ENCODE measurements around the gene TFPI.

TFPI gene

DNA sequence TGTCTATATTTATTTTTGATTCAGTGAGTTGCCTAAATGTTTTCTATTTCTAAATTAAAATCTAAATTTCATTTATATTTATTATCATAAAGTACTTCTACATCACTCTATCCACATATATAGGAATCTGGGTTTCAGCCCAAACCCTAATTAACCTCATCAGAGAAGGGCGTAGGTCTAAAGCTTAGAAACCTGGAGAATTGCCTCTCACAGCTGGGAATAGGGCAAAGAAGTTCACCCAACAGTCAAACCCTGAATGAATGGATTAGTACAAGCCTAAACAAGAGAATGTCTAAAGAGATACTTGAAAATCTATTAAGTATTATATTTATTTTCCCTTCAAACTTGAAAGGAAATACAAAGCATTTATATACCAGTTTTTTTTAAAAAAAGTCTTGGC, 26.2 kb downstream of the TFPI start:
- Histone ChIP-seq H3K9ac (ENCODE audit: low read length) (no peak overlapping the region), H3K36me3 (ENCODE audit: control insufficient read depth in 1 of 2, insufficient read depth in 2 of 2, low read depth in 1 of 2, low read length in 2 of 2) (peaks cover 5 to 10% of the 10 kb centered on the region in 2 experiments), H4K8ac (ENCODE audit: low read length) (no peak overlapping the region), H3K79me1 (replicated peaks; ENCODE audit: low read length, poor library complexity, severe bottlenecking) (peaks cover 19% of the 10 kb centered on the region), H2BK12ac (ENCODE audit: low read length in 2 of 2) (no peak overlapping the region), H3K4me1 (ENCODE audit: control insufficient read depth, insufficient read depth, low read depth, low read length) (no peaks in the 10 kb centered on the region), H3K18ac (ENCODE audit: low read depth in 1 of 2, low read length in 2 of 2) (no peak overlapping the region), H3K4me3 (ENCODE audit: insufficient read depth in 1 of 2, low read depth in 1 of 2, low read length in 2 of 2) (no peak overlapping the region), H3K4ac (ENCODE audit: low read depth in 1 of 2, low read length in 2 of 2) (no peak overlapping the region), H2BK5ac (ENCODE audit: low read depth, low read length, poor library complexity, severe bottlenecking) (no peak overlapping the region), H3K14ac (ENCODE audit: low read length in 2 of 2) (no peak overlapping the region), H3K9me3 (ENCODE audit: control insufficient read depth, low read length) (no peaks in the 10 kb centered on the region), H4K91ac (ENCODE audit: low read length) (no peak overlapping the region), H2AK5ac (ENCODE audit: low read length, severe bottlenecking) (no peak overlapping the region), H3K27ac (ENCODE audit: low read length, poor library complexity, severe bottlenecking) (no peak overlapping the region), H2BK120ac (ENCODE audit: low read depth, low read length) (no peak overlapping the region), H3K23ac (ENCODE audit: low read length in 2 of 2) (no peak overlapping the region), H3K4me2 (ENCODE audit: low read length, poor library complexity, severe bottlenecking) (no peak overlapping the region), H3K27me3 (ENCODE audit: control insufficient read depth in 1 of 2, insufficient read depth in 1 of 2, low read length in 2 of 2) (no peaks in the 10 kb centered on the region), H2BK15ac (ENCODE audit: low read depth, poor library complexity, severe bottlenecking) (no peak overlapping the region), H2AFZ (ENCODE audit: low read depth, low read length) (no peak overlapping the region)
- 100% methylated on average over 1 of the region's 1 CpG for WGBS
- no peak for DNase-seq

DNA sequence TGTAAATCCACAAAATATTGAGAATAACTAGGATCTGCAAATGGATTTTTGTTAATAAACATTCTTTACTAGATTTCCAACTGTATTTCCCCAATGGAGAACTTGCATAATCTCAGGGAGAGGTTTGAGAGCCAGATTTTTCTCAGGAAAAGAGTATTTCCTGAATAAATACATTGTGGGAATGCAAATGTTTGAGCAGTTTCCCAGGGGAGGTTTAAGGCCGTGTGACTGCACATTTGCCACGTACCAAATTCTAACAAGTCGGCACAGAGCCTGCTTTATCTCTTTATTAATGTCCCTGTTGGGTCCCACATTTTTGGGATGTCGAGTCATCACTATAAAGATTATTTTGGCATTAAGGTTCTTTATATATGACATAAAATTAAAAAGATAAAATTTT, 27.0 kb downstream of the TFPI start:
- H2BK12ac ChIP-seq (ENCODE audit: low read length in 2 of 2), result no peak overlapping the region
- H3K4ac ChIP-seq (ENCODE audit: low read depth in 1 of 2, low read length in 2 of 2), result no peak overlapping the region
- no peak overlapping the region for H2BK5ac ChIP-seq (ENCODE audit: low read depth, low read length, poor library complexity, severe bottlenecking)
- H3K23ac ChIP-seq (ENCODE audit: low read length in 2 of 2), result no peak overlapping the region
- H4K8ac ChIP-seq (ENCODE audit: low read length), result no peak overlapping the region
- H2BK15ac ChIP-seq (ENCODE audit: low read depth, poor library complexity, severe bottlenecking), result no peak overlapping the region
- DNase-seq, result peak; percentile 78
- no peak overlapping the region for H3K18ac ChIP-seq (ENCODE audit: low read depth in 1 of 2, low read length in 2 of 2)
- no peak overlapping the region for H3K27ac ChIP-seq (ENCODE audit: low read length, poor library complexity, severe bottlenecking)
- no peaks in the 10 kb centered on the region for H3K9me3 ChIP-seq (ENCODE audit: control insufficient read depth, low read length)
- no peaks in the 10 kb centered on the region for H3K4me1 ChIP-seq (ENCODE audit: control insufficient read depth, insufficient read depth, low read depth, low read length)
- H3K9ac ChIP-seq (ENCODE audit: low read length), result peak overlapping the region; percentile 25
- no peaks in the 10 kb centered on the region for H3K27me3 ChIP-seq (ENCODE audit: control insufficient read depth in 1 of 2, insufficient read depth in 1 of 2, low read length in 2 of 2)
- no peak overlapping the region for H3K14ac ChIP-seq (ENCODE audit: low read length in 2 of 2)
- H2AFZ ChIP-seq (ENCODE audit: low read depth, low read length), result no peak overlapping the region
- no peak overlapping the region for H3K4me2 ChIP-seq (ENCODE audit: low read length, poor library complexity, severe bottlenecking)
- no peak overlapping the region for H2AK5ac ChIP-seq (ENCODE audit: low read length, severe bottlenecking)
- H4K91ac ChIP-seq (ENCODE audit: low read length), result no peak overlapping the region
- peaks cover 11% of the 10 kb centered on the region for H3K79me1 ChIP-seq (replicated peaks; ENCODE audit: low read length, poor library complexity, severe bottlenecking)
- WGBS, result 13% methylated on average over 3 of the region's 4 CpGs
- H3K4me3 ChIP-seq (ENCODE audit: insufficient read depth in 1 of 2, low read depth in 1 of 2, low read length in 2 of 2), result no peak overlapping the region
- H2BK120ac ChIP-seq (ENCODE audit: low read depth, low read length), result no peak overlapping the region
- peaks cover 2 to 7% of the 10 kb centered on the region in 2 experiments for H3K36me3 ChIP-seq (ENCODE audit: control insufficient read depth in 1 of 2, insufficient read depth in 2 of 2, low read depth in 1 of 2, low read length in 2 of 2)

DNA sequence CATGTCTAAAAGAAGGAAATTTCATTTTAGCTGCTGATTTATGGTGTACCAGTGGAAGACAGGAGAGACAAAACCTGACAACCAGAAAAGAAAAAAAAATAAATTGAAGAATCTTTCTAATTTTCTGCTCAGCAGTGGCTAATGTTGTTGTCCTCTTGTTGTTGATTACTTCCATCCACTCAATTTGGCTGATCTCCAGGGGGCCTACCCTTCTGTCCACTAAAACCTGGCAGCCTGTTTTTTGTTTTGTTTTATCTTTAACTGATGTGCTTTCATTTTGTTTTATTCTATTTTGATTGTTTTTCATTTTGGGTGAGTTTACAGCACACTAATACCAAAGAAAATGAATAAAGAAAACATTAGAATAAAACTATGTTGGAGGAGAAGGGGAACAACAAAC, 27.4 kb downstream of the TFPI start:
- Histone ChIP-seq H2BK120ac (ENCODE audit: low read depth, low read length) (no peak overlapping the region), H4K8ac (ENCODE audit: low read length) (no peak overlapping the region), H3K9ac (ENCODE audit: low read length) (peak overlapping the region; percentile 25), H3K4me1 (ENCODE audit: control insufficient read depth, insufficient read depth, low read depth, low read length) (no peaks in the 10 kb centered on the region), H3K18ac (ENCODE audit: low read depth in 1 of 2, low read length in 2 of 2) (no peak overlapping the region), H3K4ac (ENCODE audit: low read depth in 1 of 2, low read length in 2 of 2) (no peak overlapping the region), H3K4me3 (ENCODE audit: insufficient read depth in 1 of 2, low read depth in 1 of 2, low read length in 2 of 2) (no peak overlapping the region), H2BK12ac (ENCODE audit: low read length in 2 of 2) (no peak overlapping the region), H3K23ac (ENCODE audit: low read length in 2 of 2) (no peak overlapping the region), H3K27me3 (ENCODE audit: control insufficient read depth in 1 of 2, insufficient read depth in 1 of 2, low read length in 2 of 2) (no peaks in the 10 kb centered on the region), H3K14ac (ENCODE audit: low read length in 2 of 2) (no peak overlapping the region), H3K4me2 (ENCODE audit: low read length, poor library complexity, severe bottlenecking) (no peak overlapping the region), H3K36me3 (ENCODE audit: control insufficient read depth in 1 of 2, insufficient read depth in 2 of 2, low read depth in 1 of 2, low read length in 2 of 2) (peaks cover 0 to 12% of the 10 kb centered on the region in 2 experiments), H4K91ac (ENCODE audit: low read length) (no peak overlapping the region), H2BK5ac (ENCODE audit: low read depth, low read length, poor library complexity, severe bottlenecking) (no peak overlapping the region), H3K9me3 (ENCODE audit: control insufficient read depth, low read length) (no peaks in the 10 kb centered on the region), H2AK5ac (ENCODE audit: low read length, severe bottlenecking) (no peak overlapping the region), H3K79me1 (replicated peaks; ENCODE audit: low read length, poor library complexity, severe bottlenecking) (peaks cover 9% of the 10 kb centered on the region), H2AFZ (ENCODE audit: low read depth, low read length) (no peak overlapping the region), H3K27ac (ENCODE audit: low read length, poor library complexity, severe bottlenecking) (no peak overlapping the region), H2BK15ac (ENCODE audit: low read depth, poor library complexity, severe bottlenecking) (no peak overlapping the region)
- DNase-seq, result no peak

DNA sequence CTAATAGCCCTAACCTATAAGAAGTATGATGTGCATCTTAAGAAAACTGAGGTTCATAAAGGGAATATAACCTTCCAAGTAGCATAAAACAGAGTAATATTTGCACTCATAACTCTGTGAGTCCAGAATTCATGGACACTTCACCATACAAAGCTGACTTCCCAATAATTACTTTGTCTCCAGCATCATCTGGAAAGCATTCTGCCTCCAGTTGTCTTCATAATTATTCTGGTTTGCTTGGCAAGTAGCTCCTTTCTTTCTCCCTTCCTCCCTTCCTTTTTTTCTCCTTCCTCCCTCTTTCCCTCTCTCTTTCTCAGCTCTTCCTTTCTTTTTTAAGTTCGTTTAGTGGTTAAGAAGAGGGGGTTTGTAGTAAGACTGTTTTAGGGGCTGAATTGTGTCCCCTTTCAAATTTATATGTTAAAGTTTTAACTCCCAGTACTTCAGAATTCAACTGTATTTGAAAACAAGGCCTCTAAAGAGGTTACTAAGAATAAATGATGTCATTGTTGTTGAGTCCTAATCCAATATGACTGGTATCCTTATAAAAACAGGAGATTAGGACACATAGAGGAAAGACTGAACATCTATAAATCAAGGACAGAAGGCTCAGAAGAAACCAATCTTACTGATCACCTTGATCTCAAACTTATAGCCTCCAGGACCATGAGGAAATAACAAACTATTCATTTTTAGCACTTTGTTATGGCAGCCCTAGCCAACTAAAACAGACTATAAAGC, 28.9 kb downstream of the TFPI start:
- no peak overlapping the region for H3K23ac ChIP-seq (ENCODE audit: low read length in 2 of 2)
- peaks cover 4 to 21% of the 10 kb centered on the region in 2 experiments for H3K36me3 ChIP-seq (ENCODE audit: control insufficient read depth in 1 of 2, insufficient read depth in 2 of 2, low read depth in 1 of 2, low read length in 2 of 2)
- H3K4me1 ChIP-seq (ENCODE audit: control insufficient read depth, insufficient read depth, low read depth, low read length), result no peaks in the 10 kb centered on the region
- DNase-seq, result no peak
- no peak overlapping the region for H3K27ac ChIP-seq (ENCODE audit: low read length, poor library complexity, severe bottlenecking)
- no peak overlapping the region for H2BK15ac ChIP-seq (ENCODE audit: low read depth, poor library complexity, severe bottlenecking)
- H4K91ac ChIP-seq (ENCODE audit: low read length), result no peak overlapping the region
- no peak overlapping the region for H3K4me2 ChIP-seq (ENCODE audit: low read length, poor library complexity, severe bottlenecking)
- no peak overlapping the region for H3K18ac ChIP-seq (ENCODE audit: low read depth in 1 of 2, low read length in 2 of 2)
- no peak overlapping the region for H3K4ac ChIP-seq (ENCODE audit: low read depth in 1 of 2, low read length in 2 of 2)
- H3K4me3 ChIP-seq (ENCODE audit: insufficient read depth in 1 of 2, low read depth in 1 of 2, low read length in 2 of 2), result no peak overlapping the region
- no peaks in the 10 kb centered on the region for H3K9me3 ChIP-seq (ENCODE audit: control insufficient read depth, low read length)
- no peak overlapping the region for H4K8ac ChIP-seq (ENCODE audit: low read length)
- WGBS, result no CpG with 5 or more reads among the region's 1 CpG
- H3K14ac ChIP-seq (ENCODE audit: low read length in 2 of 2), result no peak overlapping the region
- peaks cover 7% of the 10 kb centered on the region for H3K79me1 ChIP-seq (replicated peaks; ENCODE audit: low read length, poor library complexity, severe bottlenecking)
- H2BK5ac ChIP-seq (ENCODE audit: low read depth, low read length, poor library complexity, severe bottlenecking), result no peak overlapping the region
- H2AFZ ChIP-seq (ENCODE audit: low read depth, low read length), result no peak overlapping the region
- peak overlapping the region; percentile 53 for H3K9ac ChIP-seq (ENCODE audit: low read length)
- H2BK120ac ChIP-seq (ENCODE audit: low read depth, low read length), result no peak overlapping the region
- no peak overlapping the region for H2AK5ac ChIP-seq (ENCODE audit: low read length, severe bottlenecking)
- H2BK12ac ChIP-seq (ENCODE audit: low read length in 2 of 2), result no peak overlapping the region
- H3K27me3 ChIP-seq (ENCODE audit: control insufficient read depth in 1 of 2, insufficient read depth in 1 of 2, low read length in 2 of 2), result no peaks in the 10 kb centered on the region
